Gastroesophageal sphincter (tissue), 4 donors: Measurements from ENCODE around the gene ZNF292. TPM values are rescaled to one million over a fixed set of nuclear protein-coding genes. Genes with fewer than 3 reads are reported as not detected.
"Not testable (repeated sequence)": the region's sequence is repeated elsewhere in the genome, so short reads cannot be mapped to it uniquely, and the experiment has no call there.

Experiments used
- ATAC-seq: fragments of 150-250 bp; one replicate; pipeline ENCODE4 v1.9.1; 2016; ENCODE audit warnings: mild to moderate bottlenecking, moderate library complexity
- H3K27ac ChIP-seq, 4 donors: fragments of 200-600 bp; sonication (generic) in 3 of 4; 1 replicate in 3 of 4; 2 replicates in 1 of 4; pipeline ENCODE4 v1.5.1; 2016 to 2019
- H3K27me3 ChIP-seq: fragments of 200-600 bp; sonication (generic); one replicate; pipeline ENCODE4 v1.5.1; 2019
- H3K36me3 ChIP-seq, 2 donors: fragments of 200-600 bp; sonication (generic); one replicate each; pipeline ENCODE4 v1.5.1; 2019; ENCODE audit warnings: control low read depth in 1 of 2
- H3K4me1 ChIP-seq, 3 donors: fragments of 200-600 bp; sonication (generic); 1 replicate in 2 of 3; 2 replicates in 1 of 3; pipeline ENCODE4 v1.5.1; 2016 to 2019; ENCODE audit warnings: control low read depth in 2 of 3
- H3K4me3 ChIP-seq, 2 donors: fragments of 200-600 bp; sonication (generic); one replicate each; pipeline ENCODE4 v1.5.1; 2019; ENCODE audit warnings: mild to moderate bottlenecking in 1 of 2, moderate library complexity in 1 of 2
- H3K9me3 ChIP-seq, 3 donors: fragments of 200-600 bp; sonication (generic); one replicate each; pipeline ENCODE4 v1.5.1; 2017 to 2019; ENCODE audit warnings: control low read depth in 2 of 3
- CTCF ChIP-seq, 4 experiments: fragments of 200-600 bp in 2 of 4; fragments of 450-650 bp in 2 of 4; sonication (generic) in 1 of 4; IDR thresholded peaks; one replicate each; pipeline ENCODE4 v1.5.1; 2017 to 2019; ENCODE audit warnings: antibody characterized with exemption in 4 of 4, mild to moderate bottlenecking in 2 of 4, moderate library complexity in 2 of 4
- EP300 ChIP-seq: sonication (generic); formaldehyde crosslinking; IDR thresholded peaks from one replicate; pipeline ENCODE4 v1.6.1; 2017; ENCODE audit warnings: antibody characterized with exemption, mild to moderate bottlenecking
- POLR2A ChIP-seq, 2 donors: fragments of 450-650 bp; IDR thresholded peaks; one replicate each; pipeline ENCODE4 v1.6.1; 2017; ENCODE audit warnings: antibody characterized with exemption in 2 of 2, mild to moderate bottlenecking in 2 of 2, moderate library complexity in 1 of 2
- POLR2AphosphoS5 ChIP-seq: sonication (generic); formaldehyde crosslinking; IDR thresholded peaks from one replicate; pipeline ENCODE4 v1.6.1; 2017; ENCODE audit warnings: antibody characterized with exemption
- WGBS, 2 donors: methylation state at CpG; one replicate each; pipeline ENCODE4 v1.1.5; 2018; ENCODE audit warnings: low coverage in 1 of 2; 5-methylcytosine and 5-hydroxymethylcytosine counted together
- total RNA-seq, 4 donors: library from RNA; depleted of rRNA; stranded (reverse); fragments of >200 nt; gene quantifications; one replicate each; pipeline ENCODE4 v1.1.0, GENCODE V29; 2016

The ZNF292 gene
- total RNA-seq, 4 donors from 2014 or later: 23.9 to 82.3 (median 54.5) TPM

- ATAC-seq: no peak
- no peaks in the 10 kb centered on the region for H3K4me1 ChIP-seq
- TF ChIP-seq POLR2A (IDR thresholded peaks at IDR 0.05) (no peak), EP300 (no peak), POLR2AphosphoS5 (no peak), CTCF (IDR thresholded peaks at IDR 0.05) (no peak)
Observed at GRCh38 chr6:87127737-87128136, 27.6 kb upstream of the ZNF292 start.

GRCh38 chr6:87136963-87137362 is 18.4 kb upstream of the ZNF292 start:
- WGBS, 2 donors: 33% methylated on average over 1 of the region's 1 CpG; no CpG with 5 or more reads in 1 of the 2 donors
- TF ChIP-seq POLR2A (IDR thresholded peaks at IDR 0.05) (no peak), EP300 (no peak), POLR2AphosphoS5 (no peak), CTCF (IDR thresholded peaks at IDR 0.05) (no peak)
- H3K27me3 ChIP-seq: peaks cover 4% of the 10 kb centered on the region

More at GRCh38 chr6:87127737-87128136, 27.6 kb upstream of the ZNF292 start:
- 80 to 93% methylated on average over 2 of the region's 2 CpGs for WGBS, 2 donors
- Histone ChIP-seq H3K36me3 (no peaks in the 10 kb centered on the region), H3K9me3 (peaks cover 0 to 4% (median 0%) of the 10 kb centered on the region in 3 donors), H3K27me3 (peaks cover 20% of the 10 kb centered on the region), H3K27ac (no peak overlapping the region), H3K4me3 (no peak overlapping the region)

GRCh38 chr6:87139236-87139635 is 16.1 kb upstream of the ZNF292 start:
- 18% methylated on average over 1 of the region's 1 CpG; no CpG with 5 or more reads in 1 of the 2 donors for WGBS, 2 donors
- H3K9me3 ChIP-seq: no peaks in the 10 kb centered on the region
- no peak overlapping the region for H3K27ac ChIP-seq
- H3K36me3 ChIP-seq: no peaks in the 10 kb centered on the region
- TF ChIP-seq EP300 (no peak), CTCF (IDR thresholded peaks at IDR 0.05) (peak; percentile 57 to 74 (median 69))
- peak; percentile 51 for ATAC-seq
- H3K4me1 ChIP-seq: no peaks in the 10 kb centered on the region
- H3K4me3 ChIP-seq: no peak overlapping the region
- H3K27me3 ChIP-seq: peaks cover 4% of the 10 kb centered on the region

More at GRCh38 chr6:87136963-87137362, 18.4 kb upstream of the ZNF292 start:
- Histone ChIP-seq H3K27ac (no peak overlapping the region), H3K36me3 (no peaks in the 10 kb centered on the region), H3K4me3 (no peak overlapping the region), H3K4me1 (no peaks in the 10 kb centered on the region), H3K9me3 (no peaks in the 10 kb centered on the region)
- ATAC-seq: no peak

GRCh38 chr6:87139927-87140326 is 15.4 kb upstream of the ZNF292 start:
- not testable (repeated sequence) for H3K36me3 ChIP-seq, ATAC-seq, H3K27me3 ChIP-seq, H3K4me1 ChIP-seq, H3K9me3 ChIP-seq, H3K4me3 ChIP-seq, H3K27ac ChIP-seq
- WGBS, 2 donors: 94% methylated on average over 2 of the region's 8 CpGs; no CpG with 5 or more reads in 1 of the 2 donors

- ATAC-seq: no peak
- Histone ChIP-seq H3K36me3 (no peaks in the 10 kb centered on the region), H3K4me1 (peaks cover 0 to 7% (median 0%) of the 10 kb centered on the region in 3 donors), H3K9me3 (no peaks in the 10 kb centered on the region), H3K4me3 (no peak overlapping the region), H3K27ac (no peak overlapping the region), H3K27me3 (no peaks in the 10 kb centered on the region)
- TF ChIP-seq POLR2A (IDR thresholded peaks at IDR 0.05) (no peak), POLR2AphosphoS5 (no peak), CTCF (IDR thresholded peaks at IDR 0.05) (no peak), EP300 (no peak)
- WGBS, 2 donors: 62 to 66% methylated on average over 3 of the region's 3 CpGs
Observed at GRCh38 chr6:87146363-87146762, 9.0 kb upstream of the ZNF292 start.
